ENCODE measurements around the gene PRKAR1A. TPM values are rescaled to one million over a fixed set of nuclear protein-coding genes. Genes with fewer than 3 reads are reported as not detected.

The PRKAR1A gene
- total and polyA plus RNA-seq, 2 of the 8 experiments (the other 6 are each of a cell fraction or from before 2014, with no cell fraction given): 39.3 to 149 TPM

DNA sequence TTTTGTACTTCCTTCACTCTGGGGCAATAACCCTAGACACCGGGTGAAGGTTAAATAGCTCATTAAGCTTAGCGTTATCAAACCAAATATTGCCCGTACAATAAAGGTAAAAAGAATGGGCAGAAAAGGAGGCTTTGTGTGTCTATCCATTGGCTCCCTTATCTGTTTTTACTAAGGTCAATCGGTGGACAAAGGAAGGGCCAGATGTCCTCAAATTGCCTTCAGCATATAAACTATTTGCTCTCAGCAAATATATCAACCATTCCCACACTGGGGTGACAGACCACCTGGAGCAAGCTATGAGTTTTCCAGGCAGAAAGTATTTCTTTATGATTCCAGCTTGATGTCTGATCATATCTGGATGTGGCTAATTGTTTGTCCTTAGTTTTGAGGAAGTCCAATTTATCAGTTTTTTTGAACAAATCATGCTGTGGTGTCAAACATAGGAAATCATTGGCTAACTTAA, 29.6 kb upstream of the PRKAR1A start:
- H3K36me3 ChIP-seq (ENCODE audit: control insufficient read depth in 2 of 4, insufficient read depth in 4 of 4, low read length in 3 of 4): no peaks in the 10 kb centered on the region
- no peaks in the 10 kb centered on the region; a peak in 1 of 4 replicates for H3K9me3 ChIP-seq (ENCODE audit: insufficient read depth in 2 of 2, low read depth in 1 of 2, low read length in 1 of 2)
- H4K5ac ChIP-seq (ENCODE audit: insufficient read length, low read depth, low read length): no peak overlapping the region
- H3K27ac ChIP-seq (ENCODE audit: low read depth, low read length): no peak overlapping the region
- no peak overlapping the region for H3K14ac ChIP-seq (ENCODE audit: insufficient read length)
- no peak overlapping the region for H2AFZ ChIP-seq (ENCODE audit: low read length)
- H2BK5ac ChIP-seq (ENCODE audit: low read depth, low read length): no peak overlapping the region
- H3K23ac ChIP-seq (ENCODE audit: insufficient read length): no peak overlapping the region
- H2BK15ac ChIP-seq (ENCODE audit: low read length): no peak overlapping the region
- H3K79me2 ChIP-seq (ENCODE audit: control insufficient read depth in 1 of 2, insufficient read depth in 2 of 2, low read length in 2 of 2): no peaks in the 10 kb centered on the region
- no peak overlapping the region for H3K56ac ChIP-seq (replicated peaks; ENCODE audit: insufficient read length, low read depth, low read length)
- no peak overlapping the region for H4K91ac ChIP-seq (replicated peaks; ENCODE audit: insufficient read length, low read length)
- H2BK120ac ChIP-seq (replicated peaks; ENCODE audit: low read depth, low read length): no peak overlapping the region
- no peaks in the 10 kb centered on the region for H3K27me3 ChIP-seq (replicated peaks in 1 of 4; ENCODE audit: control insufficient read depth in 3 of 4, extremely low read depth in 1 of 4, insufficient read depth in 3 of 4, low read length in 3 of 4)
- no peak overlapping the region for H2AK5ac ChIP-seq (ENCODE audit: low read depth, low read length)
- no peak overlapping the region for H3K18ac ChIP-seq (ENCODE audit: extremely low read depth, low read length)
- WGBS, 2 experiments (ENCODE audit: extremely low coverage in 1 of 2, insufficient coverage in 1 of 2, insufficient read length in 1 of 2, insufficient replicate concordance in 2 of 2, low coverage in 1 of 2, low lambda C conversion rate in 2 of 2, missing lambda C conversion rate in 1 of 2): 95% methylated on average over 4 of the region's 4 CpGs; no CpG with 5 or more reads in 1 of the 2 experiments
- no peak overlapping the region for H3K4me2 ChIP-seq (ENCODE audit: insufficient read depth in 1 of 2, low read depth in 2 of 2, low read length in 2 of 2)
- POLR2A ChIA-PET (ENCODE audit: partially characterized antibody): interaction anchor here (0.6 kb wide), 1 partner anchor 64 kb away, joined by 3 read pairs; no protein-coding TSS in a partner anchor
- no peak overlapping the region for H2BK20ac ChIP-seq (ENCODE audit: low read length)
- H3K4ac ChIP-seq (replicated peaks; ENCODE audit: insufficient read length, low read depth, low read length): no peak overlapping the region
- H3K4me3 ChIP-seq (ENCODE audit: extremely low read depth in 1 of 4, insufficient read depth in 2 of 4, low read depth in 3 of 4, low read length in 4 of 4): no peak overlapping the region
- no peaks in the 10 kb centered on the region for H3K4me1 ChIP-seq (replicated peaks in 1 of 4; ENCODE audit: control insufficient read depth in 3 of 4, insufficient read depth in 4 of 4, low read length in 3 of 4)
- H3K23me2 ChIP-seq (ENCODE audit: low read depth, low read length): no peaks in the 10 kb centered on the region
- H4K20me1 ChIP-seq (replicated peaks in 1 of 2; ENCODE audit: control insufficient read depth in 1 of 2, insufficient read depth in 2 of 2, low read length in 2 of 2): no peaks in the 10 kb centered on the region
- no peak overlapping the region for H2BK12ac ChIP-seq (ENCODE audit: low read depth, low read length)
- H3K9ac ChIP-seq (replicated peaks in 1 of 4; ENCODE audit: extremely low read depth in 1 of 4, low read depth in 3 of 4, low read length in 3 of 4): no peak overlapping the region
- CTCF ChIA-PET (ENCODE audit: partially characterized antibody): interaction anchor here (1.2 to 4.0 kb wide), 3 partner anchors 12 to 83 kb away, joined by 3 to 17 read pairs (median 5); no protein-coding TSS in a partner anchor
- H3K79me1 ChIP-seq (ENCODE audit: low read depth, low read length): no peaks in the 10 kb centered on the region
- no peak for FAIRE-seq
- DNase-seq (ENCODE audit: low read depth in 1 of 2, low spot score in 2 of 2): no peak
- H4K8ac ChIP-seq (ENCODE audit: extremely low read depth, insufficient read depth, low read length): no peak overlapping the region
- TF ChIP-seq PHF8 (conservative IDR thresholded peaks at IDR 0.05; ENCODE audit: low read depth, low read length) (no peak), CREB1 (IDR thresholded peaks at IDR 0.05) (no peak), POLR2AphosphoS5 (IDR thresholded peaks at IDR 0.05; ENCODE audit: low read depth, low read length) (no peak), EGR1 (IDR thresholded peaks at IDR 0.05; ENCODE audit: borderline replicate concordance, low read depth, low read length) (no peak), USF2 (IDR thresholded peaks at IDR 0.05; ENCODE audit: low read length) (no peak), JUND (IDR thresholded peaks at IDR 0.05; ENCODE audit: low read length) (no peak), HDAC6 (IDR thresholded peaks at IDR 0.05; ENCODE audit: low read depth, low read length) (no peak), MAX (IDR thresholded peaks at IDR 0.05) (no peak), TAF7 (optimal IDR thresholded peaks at IDR 0.05; ENCODE audit: borderline replicate concordance, low read depth, low read length) (no peak), TEAD4 (IDR thresholded peaks at IDR 0.05; ENCODE audit: low read depth, low read length) (no peak), MAFK (IDR thresholded peaks at IDR 0.05; ENCODE audit: low read depth, low read length) (no peak), SUZ12 (IDR thresholded peaks at IDR 0.05; ENCODE audit: low read length) (no peak), NANOG (IDR thresholded peaks at IDR 0.05; ENCODE audit: insufficient read depth, low read depth, low read length, poor library complexity, severe bottlenecking) (no peak), BCL11A (IDR thresholded peaks at IDR 0.05; ENCODE audit: low read depth in 2 of 2, low read length in 2 of 2) (no peak)
